GM12891 (cell line): ENCODE measurements around the gene BRD7.
A peak's percentile ranks its signal among the peaks of the same experiment; 100 is the strongest.

Experiments used
- DNase-seq: peaks from one replicate; pipeline ENCODE4 v3.0.0; 2011; ENCODE audit warnings: low spot score; ENCODE audit not compliant: insufficient read length
- FAIRE-seq: peaks from 2 replicates; lab custom pipeline; 2011; peaks lifted over from hg19 to GRCh38; lab: Jason Lieb, UNC
- PAX5 ChIP-seq: IDR thresholded peaks from 2 replicates; pipeline ENCODE4 v1.6.1; 2011; ENCODE audit warnings: low read length, moderate library complexity, mild to moderate bottlenecking; ENCODE audit not compliant: insufficient read depth, severe bottlenecking
- POLR2A ChIP-seq: IDR thresholded peaks from 2 replicates; pipeline ENCODE4 v1.6.1; 2011; ENCODE audit warnings: low read depth, low read length, control low read depth
- POLR2AphosphoS5 ChIP-seq: IDR thresholded peaks from 2 replicates; pipeline ENCODE4 v1.6.1; 2011; ENCODE audit warnings: low read depth, low read length, control low read depth
- POU2F2 ChIP-seq: IDR thresholded peaks from 2 replicates; pipeline ENCODE4 v1.6.1; 2011; ENCODE audit warnings: low read depth, mild to moderate bottlenecking, control low read depth, low read length, moderate library complexity
- SPI1 ChIP-seq: IDR thresholded peaks from 2 replicates; pipeline ENCODE4 v1.6.1; 2011; ENCODE audit warnings: low read depth, low read length, control low read depth
- TAF1 ChIP-seq: IDR thresholded peaks from 2 replicates; pipeline ENCODE4 v1.6.1; 2011; ENCODE audit warnings: low read depth, low read length, control low read depth

The BRD7 gene

DNA sequence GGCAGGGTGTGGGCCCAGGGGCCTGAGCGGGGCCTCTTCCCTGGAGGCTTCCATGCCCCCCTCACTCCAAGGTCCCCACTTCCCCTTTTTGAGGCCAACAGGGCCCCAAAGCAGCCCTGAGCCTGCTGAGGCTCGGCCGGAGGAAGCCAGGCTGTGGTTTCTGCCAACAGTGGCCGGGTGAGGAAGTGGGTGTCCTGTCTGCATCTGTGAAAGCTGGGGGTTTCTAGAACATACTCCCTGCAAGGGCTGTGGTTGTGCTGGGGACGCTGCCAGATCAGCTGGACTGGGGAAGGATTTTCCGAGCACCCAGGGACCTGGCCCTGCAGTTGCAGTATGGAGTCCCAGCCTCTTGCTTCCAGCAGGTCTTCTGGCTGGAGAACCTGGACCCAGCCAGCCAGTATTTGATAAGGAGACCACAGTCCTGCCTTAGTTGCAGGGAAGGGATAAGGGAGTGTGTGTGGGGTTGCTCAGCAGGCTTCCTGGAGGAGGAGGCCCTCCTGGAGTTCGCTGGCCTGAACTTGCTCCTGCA is 86.7 kb downstream of the BRD7 start:
- DNase-seq (peak; percentile 84), FAIRE-seq (peak; percentile 91)
- TF ChIP-seq PAX5 (no peak), POLR2A (no peak), TAF1 (no peak), POU2F2 (peak; percentile 71; the same call in 1 of the 2 replicates), SPI1 (peak; percentile 99), POLR2AphosphoS5 (no peak)

DNA sequence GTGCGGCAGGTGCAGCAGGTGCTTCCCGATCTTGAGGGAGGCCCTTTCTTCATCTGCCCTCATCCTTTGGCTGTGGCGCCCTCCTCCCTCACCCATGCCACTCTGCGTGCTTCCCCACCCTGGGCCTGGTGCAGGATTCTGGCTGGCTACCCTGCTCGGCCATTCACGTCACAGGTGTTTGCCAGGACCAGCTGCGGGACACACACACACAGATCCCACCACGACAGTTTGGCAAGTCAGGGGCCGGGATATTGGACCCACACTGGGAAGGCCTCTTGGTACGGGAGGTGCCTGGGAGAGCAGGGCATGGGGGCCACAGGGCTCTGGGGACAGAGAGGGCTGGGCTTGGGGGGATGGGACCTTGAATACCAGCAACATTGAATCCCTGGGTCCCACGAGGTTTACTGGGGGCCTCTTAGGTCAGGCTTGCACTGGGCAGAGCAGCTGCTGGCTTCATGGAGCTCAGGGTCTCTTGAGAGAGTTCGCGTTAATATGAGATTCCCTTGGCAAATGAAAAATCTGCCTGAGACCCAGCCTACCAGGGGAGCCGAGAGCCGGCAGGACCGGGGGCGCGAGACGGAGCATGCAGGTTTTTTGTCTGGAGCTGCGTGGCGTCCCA is 87.3 kb downstream of the BRD7 start:
- peak; percentile 40 for DNase-seq
- TF ChIP-seq POLR2A (no peak), SPI1 (no peak), PAX5 (no peak), TAF1 (no peak), POLR2AphosphoS5 (no peak)
- FAIRE-seq, result no peak

DNA sequence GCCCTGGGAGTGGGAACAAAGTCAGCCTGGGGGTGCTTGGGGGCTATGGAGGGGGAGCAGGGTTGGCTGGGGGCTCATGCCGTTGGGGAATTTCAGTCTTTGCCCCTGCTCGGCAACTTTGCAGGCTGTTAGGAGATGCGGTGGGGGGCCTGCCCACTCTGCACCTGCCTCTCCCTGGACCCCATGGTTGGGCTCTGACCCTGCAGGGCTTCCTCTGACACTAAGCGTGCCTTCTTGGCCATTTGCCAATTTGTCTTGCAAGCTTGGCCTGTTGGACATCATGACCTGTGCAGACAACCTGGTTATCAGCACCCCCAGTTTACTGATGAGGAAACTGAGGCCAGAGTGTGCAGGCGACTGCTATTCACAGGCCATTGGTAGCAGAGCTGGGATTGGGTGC is 87.9 kb downstream of the BRD7 start:
- no peak for FAIRE-seq
- no peak for DNase-seq
- TF ChIP-seq SPI1, result no peak
- no peak for TF ChIP-seq POLR2A
- TF ChIP-seq POLR2AphosphoS5, result no peak
- TF ChIP-seq POU2F2, result no peak
- TF ChIP-seq PAX5, result no peak
- TF ChIP-seq TAF1, result no peak

DNA sequence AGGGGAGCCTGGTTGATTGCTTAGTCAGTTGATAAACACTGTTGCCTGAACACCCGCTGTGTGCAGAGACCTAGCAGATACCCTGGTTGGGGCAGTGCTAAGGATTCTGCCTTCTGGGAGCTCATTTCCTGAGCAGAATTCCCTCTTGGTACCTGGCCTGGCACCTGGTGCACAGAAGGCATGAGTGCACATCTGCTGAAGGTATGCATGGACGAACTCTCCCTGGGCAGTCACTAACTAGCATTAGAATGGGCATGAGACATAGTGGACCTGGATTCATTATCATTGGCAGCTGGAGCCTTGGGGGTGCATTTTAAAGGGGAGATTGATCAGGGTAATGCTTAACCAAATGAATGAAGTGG is 89.3 kb downstream of the BRD7 start:
- FAIRE-seq (no peak), DNase-seq (no peak)
- TF ChIP-seq POU2F2 (no peak), POLR2AphosphoS5 (no peak), PAX5 (no peak), SPI1 (no peak), POLR2A (no peak), TAF1 (no peak)

DNA sequence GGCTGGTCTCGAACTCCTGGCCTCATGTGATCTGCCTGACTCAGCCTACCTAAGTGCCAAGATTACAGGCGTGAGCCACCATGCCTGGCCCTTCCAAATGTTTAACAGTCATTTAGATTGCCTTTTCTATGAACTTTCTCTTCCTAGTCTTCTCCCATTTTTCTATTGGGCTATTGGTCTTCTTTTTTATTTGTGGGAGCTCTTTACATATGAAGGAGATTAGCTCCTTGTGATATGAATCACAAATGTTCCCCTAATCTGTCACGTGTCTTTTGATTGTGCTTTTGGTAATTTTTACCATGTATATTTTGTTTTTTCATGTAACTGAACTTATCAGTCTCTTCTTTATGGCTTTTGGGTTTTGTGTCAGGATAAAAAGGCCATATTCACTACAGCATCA is 90.5 kb downstream of the BRD7 start:
- FAIRE-seq, result no peak
- DNase-seq, result no peak
- TF ChIP-seq POU2F2 (no peak), TAF1 (no peak), PAX5 (no peak), POLR2A (no peak), POLR2AphosphoS5 (no peak), SPI1 (no peak)

DNA sequence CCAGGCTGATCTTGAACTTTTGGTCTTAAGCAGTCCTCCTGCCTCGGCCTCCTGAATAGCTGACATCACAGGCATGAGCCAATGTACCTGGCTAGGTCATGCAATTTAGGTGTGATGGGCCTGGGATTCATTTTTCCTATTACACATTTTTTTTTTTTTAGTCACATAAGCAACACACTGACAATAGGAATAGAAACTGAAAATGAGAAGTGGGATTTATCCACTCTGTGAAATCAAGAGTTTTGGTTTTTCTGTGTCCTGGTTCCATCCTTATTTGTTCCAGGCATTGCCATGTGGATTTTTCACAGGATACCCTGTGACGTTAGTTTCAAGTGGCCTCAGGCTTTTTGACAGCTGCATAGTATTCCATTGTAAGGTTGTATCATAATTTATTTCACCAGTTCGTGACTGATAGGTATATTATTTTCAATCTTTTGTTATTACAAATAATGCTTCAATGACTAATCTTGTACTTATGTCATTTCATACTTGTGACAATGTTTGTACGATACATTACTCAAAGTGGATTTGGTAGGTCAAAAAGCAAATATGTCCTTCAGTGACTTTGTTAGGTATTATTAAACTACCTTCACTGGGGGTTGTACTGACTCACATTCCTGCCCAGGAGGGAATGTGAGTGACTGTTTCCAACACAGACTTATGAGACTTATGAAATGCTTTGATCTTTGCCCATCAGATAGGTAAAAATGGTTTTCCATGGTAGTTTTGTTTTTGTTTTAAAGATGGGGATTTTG is 91.8 kb downstream of the BRD7 start:
- no peak for FAIRE-seq

DNA sequence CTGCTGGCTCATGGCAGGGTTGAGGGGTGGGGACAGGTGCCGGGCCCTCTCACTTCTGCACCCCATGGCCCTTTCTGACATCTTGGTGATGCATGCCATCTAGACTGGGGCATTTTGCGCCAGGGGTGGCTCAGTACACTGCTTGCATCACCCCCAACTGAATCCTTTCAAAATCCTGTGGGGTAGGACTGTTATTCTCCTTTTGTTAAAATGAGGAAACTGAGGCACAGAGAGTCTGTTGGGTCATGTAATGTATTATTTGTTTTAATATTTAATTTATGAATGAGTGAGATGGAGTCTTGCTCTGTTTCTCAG is 92.5 kb downstream of the BRD7 start:
- no peak for TF ChIP-seq POLR2A
- no peak for TF ChIP-seq SPI1
- no peak for TF ChIP-seq PAX5
- no peak for TF ChIP-seq POLR2AphosphoS5
- no peak for TF ChIP-seq POU2F2
- no peak for TF ChIP-seq TAF1

More for the DNA sequence above, 91.8 kb downstream of the BRD7 start:
- DNase-seq, result no peak
- TF ChIP-seq SPI1 (peak; percentile 89), POLR2AphosphoS5 (no peak), POU2F2 (no peak), TAF1 (no peak)

DNA sequence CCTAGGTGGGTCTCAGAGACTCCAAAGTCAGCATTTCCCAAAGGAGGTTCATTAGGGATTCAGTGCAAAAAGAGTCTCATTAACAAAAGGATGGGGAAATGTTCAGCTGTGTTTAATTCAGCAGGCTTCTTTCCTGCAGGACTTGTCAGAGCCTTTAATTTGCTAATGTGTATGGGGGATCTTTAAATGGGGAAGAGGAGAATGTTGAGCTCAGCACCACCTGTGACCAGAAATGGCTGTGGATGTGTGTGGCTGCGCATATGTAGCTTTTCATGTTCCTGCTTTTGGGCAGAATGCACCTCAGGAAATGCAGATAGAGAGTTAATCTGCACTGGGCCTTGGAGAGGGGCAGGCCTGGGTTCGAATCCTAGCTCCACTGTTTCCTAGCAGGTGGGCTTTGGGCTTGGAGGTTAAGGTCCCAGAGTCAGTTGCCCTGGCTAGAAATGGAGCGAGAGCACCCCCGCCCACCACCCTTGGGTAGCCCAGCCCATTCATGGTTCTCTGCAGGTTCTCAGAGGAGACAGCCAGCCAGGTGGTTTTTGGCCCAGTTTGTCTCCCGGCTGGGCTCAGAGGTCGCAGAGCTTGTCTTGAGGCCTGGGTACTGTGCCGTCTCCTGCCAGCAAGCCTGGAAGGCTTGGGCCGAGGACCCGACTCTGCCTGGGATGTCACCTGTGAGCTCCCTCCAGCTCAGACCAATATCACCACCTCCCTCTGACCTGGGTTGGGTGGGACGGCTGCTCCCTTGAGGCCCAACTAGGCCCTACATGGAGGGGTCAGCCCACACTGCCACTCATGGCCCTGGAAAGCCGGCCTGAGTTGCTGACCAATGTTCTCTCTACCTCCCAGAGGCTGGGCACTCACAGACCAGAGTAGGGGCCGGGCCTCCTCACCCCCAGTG is 93.1 kb downstream of the BRD7 start:
- FAIRE-seq, result peak; percentile 43
- DNase-seq, result no peak
- TF ChIP-seq POLR2A (no peak), PAX5 (no peak), SPI1 (no peak), POLR2AphosphoS5 (no peak), TAF1 (no peak), POU2F2 (no peak)

More for the DNA sequence above, 92.5 kb downstream of the BRD7 start:
- DNase-seq (no peak), FAIRE-seq (no peak)

DNA sequence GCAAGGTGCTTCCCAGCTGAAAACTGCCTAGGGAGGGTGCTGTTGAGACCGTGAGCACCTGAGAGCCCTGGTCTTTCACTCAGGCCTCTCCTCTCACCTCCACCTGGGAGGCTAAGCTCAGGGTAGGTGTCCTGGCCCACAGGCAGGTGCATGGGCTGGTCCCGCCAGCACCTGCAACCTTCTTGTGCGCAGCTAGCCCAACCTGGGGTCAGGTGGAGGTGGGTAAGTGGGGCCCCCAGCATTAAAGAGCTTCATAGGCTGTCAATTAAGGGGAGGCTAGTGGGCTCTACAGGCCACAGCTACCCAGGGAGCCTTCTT is 93.7 kb downstream of the BRD7 start:
- no peak for TF ChIP-seq TAF1
- no peak; the same call in 1 of the 2 replicates for TF ChIP-seq POU2F2
- TF ChIP-seq POLR2A, result no peak
- no peak for TF ChIP-seq POLR2AphosphoS5
- TF ChIP-seq SPI1, result no peak
- TF ChIP-seq PAX5, result no peak
- DNase-seq (no peak), FAIRE-seq (no peak)
